Measurements from ENCODE around the gene DDX50. TPM values are rescaled to one million over a fixed set of nuclear protein-coding genes. Genes with fewer than 3 reads are reported as not detected.
"Not testable (repeated sequence)": the region's sequence is repeated elsewhere in the genome, so short reads cannot be mapped to it uniquely, and the experiment has no call there.

The DDX50 gene, protein sequence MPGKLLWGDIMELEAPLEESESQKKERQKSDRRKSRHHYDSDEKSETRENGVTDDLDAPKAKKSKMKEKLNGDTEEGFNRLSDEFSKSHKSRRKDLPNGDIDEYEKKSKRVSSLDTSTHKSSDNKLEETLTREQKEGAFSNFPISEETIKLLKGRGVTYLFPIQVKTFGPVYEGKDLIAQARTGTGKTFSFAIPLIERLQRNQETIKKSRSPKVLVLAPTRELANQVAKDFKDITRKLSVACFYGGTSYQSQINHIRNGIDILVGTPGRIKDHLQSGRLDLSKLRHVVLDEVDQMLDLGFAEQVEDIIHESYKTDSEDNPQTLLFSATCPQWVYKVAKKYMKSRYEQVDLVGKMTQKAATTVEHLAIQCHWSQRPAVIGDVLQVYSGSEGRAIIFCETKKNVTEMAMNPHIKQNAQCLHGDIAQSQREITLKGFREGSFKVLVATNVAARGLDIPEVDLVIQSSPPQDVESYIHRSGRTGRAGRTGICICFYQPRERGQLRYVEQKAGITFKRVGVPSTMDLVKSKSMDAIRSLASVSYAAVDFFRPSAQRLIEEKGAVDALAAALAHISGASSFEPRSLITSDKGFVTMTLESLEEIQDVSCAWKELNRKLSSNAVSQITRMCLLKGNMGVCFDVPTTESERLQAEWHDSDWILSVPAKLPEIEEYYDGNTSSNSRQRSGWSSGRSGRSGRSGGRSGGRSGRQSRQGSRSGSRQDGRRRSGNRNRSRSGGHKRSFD
- total RNA-seq, result 33.3 TPM
- long read RNA-seq, transcript DDX50-201 (15 exons, 2,538 nt), result major isoform, 27 of 51 reads
- long read RNA-seq, partial matches to known transcripts, result 9 of 51 reads
- long read RNA-seq, other reads (novel, unspliced or antisense), result 15 of 51 reads

DNA sequence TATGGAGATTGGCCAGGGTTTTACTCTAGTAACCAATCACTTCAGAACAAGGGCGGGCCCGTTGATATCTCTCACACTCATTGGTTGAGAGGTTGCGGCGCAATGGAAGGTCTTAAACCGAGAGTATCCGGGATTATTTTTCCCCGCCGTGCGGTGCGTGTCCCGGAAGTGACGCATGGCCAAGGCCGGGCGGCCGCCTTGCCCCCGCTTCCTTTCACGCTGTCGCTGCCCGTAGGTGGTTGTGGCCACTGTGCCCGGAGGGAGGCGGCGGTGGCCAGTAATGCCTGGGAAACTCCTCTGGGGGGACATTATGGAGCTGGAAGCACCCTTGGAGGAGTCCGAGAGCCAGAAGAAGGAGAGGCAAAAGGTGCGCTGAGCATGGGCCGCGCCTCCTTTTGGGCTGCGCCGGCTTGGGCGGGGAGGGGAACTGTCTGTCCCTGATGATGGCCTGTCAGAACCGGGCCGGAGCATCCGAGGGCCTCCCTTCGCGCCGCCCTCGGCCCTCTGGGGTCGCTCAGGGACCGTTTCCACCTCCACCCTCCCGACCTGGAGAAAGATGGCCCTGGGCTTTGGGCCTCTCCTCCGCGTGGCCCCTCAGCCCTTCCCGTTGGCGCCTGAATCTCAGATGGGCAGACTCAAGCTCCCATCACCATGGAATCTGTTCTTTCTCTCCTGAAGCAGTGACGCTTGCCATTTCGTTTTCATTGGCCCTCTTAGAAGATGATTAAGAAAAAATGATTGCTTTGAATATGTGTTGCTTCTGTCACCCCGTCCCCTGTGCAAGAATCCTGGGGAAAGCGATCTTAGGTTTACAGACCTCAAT lies at the start of gene DDX50:
Gene DDX50, plus strand, starts transcription at position 211 of the 823 bp plus-strand sequence. Its CDS starts 70 bp downstream, at position 281.
- peak; percentile 98 for DNase-seq (ENCODE audit: low spot score)

DNA sequence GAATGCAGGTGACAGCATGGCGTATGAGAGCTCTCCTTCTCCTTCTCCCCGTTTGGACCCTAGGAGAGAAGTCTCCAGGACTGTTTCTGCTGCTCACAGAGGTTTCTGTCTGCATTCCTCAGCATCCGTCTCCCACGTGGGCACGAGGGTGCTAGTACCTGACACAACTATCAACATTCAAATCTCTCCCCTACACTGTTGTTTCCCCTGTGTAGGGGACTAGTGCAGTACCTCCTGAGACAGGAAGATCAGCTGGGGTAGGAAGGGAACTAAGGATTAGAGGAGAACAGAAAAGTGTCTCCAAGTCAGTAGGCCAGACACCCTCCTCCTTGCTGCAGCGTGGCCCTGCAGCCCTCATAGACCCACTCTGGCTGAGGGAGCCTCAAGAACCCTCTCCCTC lies 44.8 kb upstream of the DDX50 start:
- no peak for DNase-seq (ENCODE audit: low spot score)

DNA sequence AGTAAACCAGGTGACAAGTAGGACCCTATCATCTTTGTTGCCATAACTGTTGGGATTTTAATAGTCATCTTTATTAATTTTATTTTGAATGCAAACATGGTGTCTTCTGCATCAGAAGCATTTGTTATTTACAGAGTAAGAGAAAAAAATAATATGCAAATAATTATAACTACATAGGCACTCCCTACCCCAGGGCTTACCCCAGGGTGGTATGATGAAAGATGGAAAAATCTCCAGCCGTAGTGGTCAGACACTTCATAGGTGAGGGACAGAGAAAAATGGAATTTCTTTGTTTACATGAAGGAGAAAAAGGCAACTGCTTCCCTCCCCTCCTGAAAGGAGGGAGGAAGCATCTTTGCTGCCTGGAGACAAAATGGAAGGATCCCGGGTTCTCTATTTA lies 44.1 kb upstream of the DDX50 start:
- no peak for DNase-seq (ENCODE audit: low spot score)

- DNase-seq (ENCODE audit: low spot score), result no peak
Observed at GRCh38 chr10:68861253-68861652, 39.9 kb upstream of the DDX50 start.

DNA sequence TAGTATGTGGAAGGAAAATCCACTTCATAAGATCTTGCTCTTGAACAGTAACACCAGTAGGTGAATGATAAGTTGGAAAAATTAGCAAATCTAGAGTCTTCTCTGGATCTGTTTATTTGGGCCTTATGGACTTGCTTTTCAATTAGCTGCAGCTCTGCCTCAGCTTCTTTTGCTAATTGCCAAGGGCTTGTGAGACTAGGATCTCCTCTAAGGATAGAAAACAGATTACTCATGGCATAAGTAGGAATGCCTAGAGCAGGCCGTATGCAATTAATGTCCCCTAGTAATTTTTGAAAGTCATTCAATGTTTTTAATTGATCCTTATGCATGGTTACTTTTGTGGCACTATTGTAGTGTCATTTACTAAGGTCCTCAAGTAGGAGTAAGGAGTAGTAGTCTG lies 36.5 kb upstream of the DDX50 start:
- no peak for DNase-seq (ENCODE audit: low spot score)

- DNase-seq (ENCODE audit: low spot score), result not testable (repeated sequence)
Observed at GRCh38 chr10:68868173-68868572, 32.9 kb upstream of the DDX50 start.

GRCh38 chr10:68869623-68870022 lies 31.5 kb upstream of the DDX50 start:
- DNase-seq (ENCODE audit: low spot score), result no peak

DNA sequence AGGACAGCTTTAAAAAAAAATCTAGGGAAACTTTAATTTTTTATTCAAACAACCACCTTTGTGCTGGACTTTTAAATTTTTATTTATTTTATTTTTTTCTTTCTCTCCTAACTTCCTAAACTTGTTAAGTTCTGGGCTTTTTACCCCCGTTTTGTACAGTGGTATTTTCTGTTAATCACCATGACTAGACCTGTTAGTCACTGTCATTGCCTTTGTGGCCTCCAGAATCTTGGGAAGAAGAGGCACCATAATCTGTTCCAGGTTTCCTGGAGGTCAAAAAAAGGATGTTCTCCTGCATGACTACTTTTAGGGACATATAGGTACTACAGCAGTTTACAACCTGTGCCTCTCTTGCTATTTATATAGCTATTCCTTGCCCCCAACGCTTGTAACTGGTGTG lies 31.1 kb upstream of the DDX50 start:
- DNase-seq (ENCODE audit: low spot score), result no peak

- no peak for DNase-seq (ENCODE audit: low spot score)
Observed at GRCh38 chr10:68870545-68871104, 30.5 kb upstream of the DDX50 start.

DNA sequence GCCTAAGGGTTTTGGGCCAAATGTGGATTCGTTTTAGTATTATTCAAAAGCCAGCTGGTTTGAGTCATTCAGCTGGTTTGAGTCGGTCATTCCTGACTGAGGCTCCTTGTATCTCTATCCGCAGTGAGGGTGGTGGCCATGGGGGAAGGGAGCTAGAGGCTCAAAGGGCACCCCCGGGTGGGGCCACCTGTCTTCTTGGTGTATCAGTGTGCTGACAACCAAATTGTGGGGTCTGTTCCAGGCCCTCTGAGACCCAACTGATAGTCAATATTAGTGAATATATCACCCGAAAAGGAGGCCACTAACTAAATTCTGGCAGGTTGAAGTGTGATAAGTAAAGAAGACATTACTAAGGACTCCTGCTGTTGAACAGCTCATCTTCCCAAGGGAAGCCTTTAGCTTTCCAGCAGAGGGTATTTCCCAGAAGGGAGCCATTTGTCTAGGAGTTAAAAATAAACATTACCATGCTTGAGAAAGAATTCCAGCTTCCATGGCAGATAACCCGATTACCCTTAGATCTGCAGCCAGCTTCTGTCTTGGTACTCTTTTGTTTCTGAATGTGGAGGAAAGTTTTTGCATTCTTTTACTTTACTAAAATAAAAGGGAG lies 29.9 kb upstream of the DDX50 start:
- no peak for DNase-seq (ENCODE audit: low spot score)

- DNase-seq (ENCODE audit: low spot score), result no peak
Observed at GRCh38 chr10:68871731-68872342, 29.3 kb upstream of the DDX50 start.

DNA sequence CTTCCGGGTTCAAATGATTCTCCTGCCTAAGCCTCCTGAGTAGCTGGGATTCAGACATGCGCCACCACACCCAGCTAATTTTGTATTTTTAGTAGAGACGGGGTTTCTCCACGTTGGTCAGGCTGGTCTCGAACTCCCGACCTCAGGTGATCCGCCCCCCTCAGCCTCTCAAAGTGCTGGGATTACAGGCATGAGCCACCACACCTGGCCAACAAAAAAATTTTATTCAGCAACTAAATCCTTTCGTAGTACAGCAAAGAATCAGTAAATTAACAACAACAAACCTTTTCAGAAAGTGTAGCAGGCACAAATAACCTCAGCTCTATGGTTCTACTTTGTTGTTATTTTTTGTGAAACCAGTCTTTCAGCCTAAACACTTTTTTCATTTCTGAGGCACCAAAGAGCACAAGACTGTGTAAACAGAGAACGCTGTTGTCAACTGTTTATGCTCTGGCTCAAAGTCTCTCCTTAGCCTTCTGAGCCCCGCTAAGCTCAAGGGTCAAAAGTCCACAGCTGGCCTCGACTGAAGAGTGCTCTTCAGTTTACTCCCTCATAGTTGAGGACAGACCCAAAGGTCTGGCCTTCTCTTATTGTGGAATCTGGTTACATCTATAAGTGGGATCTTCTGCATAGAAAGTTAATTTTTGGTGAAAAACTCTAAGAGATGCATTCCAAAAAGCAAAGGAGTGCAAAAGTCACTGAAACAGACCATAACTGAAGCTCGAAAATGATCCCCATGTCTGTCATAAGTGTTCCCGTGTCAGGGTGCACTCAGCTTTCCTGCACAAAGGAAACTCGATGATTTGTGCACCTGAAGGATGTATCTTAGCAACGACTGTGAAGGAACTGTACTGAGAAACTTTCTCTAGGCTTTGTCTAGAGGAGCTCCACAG lies 24.6 kb upstream of the DDX50 start:
- DNase-seq (ENCODE audit: low spot score), result no peak

DNA sequence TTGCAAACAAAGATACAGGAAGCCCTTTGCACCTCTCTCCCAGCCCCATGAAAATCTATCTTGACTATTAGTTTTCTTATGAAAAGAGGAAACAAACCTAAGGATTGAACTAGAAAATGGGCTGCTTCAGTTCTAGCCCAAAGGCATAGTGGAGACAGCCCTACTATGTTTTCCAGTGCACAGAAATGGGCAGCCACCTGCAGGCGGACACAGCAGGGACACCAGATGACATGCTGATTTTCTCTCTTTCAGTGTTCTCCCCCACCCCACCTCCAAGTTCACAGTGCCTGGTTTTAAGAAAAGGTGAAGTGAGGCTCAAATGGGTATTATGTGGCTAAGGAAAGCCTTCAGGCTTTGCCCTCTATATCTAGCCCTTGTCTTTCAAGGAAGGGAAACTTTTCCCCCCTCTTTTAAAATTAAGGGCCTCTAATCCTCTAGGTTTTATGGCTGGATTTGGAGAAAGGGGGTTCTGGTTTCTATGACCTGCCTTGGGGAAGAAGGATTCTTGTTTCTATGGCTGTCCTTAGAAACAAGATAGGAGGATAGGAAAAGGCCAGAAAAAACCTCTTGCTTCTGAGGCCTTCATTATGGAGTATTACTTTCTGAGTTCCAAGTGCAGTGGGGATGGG lies 23.5 kb upstream of the DDX50 start:
- no peak for DNase-seq (ENCODE audit: low spot score)

GRCh38 chr10:68878496-68878895 lies 22.6 kb upstream of the DDX50 start:
- DNase-seq (ENCODE audit: low spot score), result no peak

DNA sequence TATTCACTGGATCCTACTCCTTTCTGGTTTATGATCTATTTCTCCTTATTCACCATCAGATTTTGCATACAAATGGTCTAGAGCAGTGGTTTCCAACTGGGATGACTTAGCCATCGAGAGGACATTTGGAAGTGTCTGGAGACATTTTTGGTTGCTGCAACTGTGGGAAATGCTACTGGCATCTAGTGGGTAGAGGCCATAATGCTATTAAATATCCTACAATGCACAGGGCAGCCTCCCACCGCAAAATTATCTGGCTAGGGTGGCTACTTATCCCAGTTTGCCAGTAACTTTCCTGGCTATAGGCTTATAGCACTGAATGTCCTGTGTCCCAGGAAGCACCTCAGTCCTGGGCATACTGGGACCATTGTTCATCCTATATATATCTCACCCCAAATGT lies 21.5 kb upstream of the DDX50 start:
- DNase-seq (ENCODE audit: low spot score), result no peak

- no peak for DNase-seq (ENCODE audit: low spot score)
Observed at GRCh38 chr10:68880181-68880580, 20.9 kb upstream of the DDX50 start.

- DNase-seq (ENCODE audit: low spot score), result no peak
Observed at GRCh38 chr10:68895041-68895440, 6.1 kb upstream of the DDX50 start.

DNA sequence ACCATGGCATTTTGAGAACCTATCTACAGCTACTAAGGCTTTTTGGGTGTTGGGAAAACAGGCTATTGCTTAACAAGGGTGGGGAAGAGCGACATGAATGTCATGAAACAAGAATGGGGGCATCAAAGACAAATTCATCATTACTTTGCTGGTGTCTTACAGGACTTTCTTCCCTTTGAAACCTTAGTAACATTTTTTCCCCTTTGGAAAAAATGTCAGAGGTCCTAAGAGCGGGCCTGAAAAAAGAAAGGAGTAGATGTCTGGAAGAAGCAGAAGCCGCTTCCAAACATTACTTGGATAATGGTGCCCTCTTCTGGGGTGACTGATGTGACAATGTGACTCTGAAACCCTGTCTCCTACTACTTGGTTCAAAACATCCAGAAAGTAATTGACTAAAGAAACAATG lies 3.8 kb upstream of the DDX50 start:
- no peak for DNase-seq (ENCODE audit: low spot score)
